DOHH2 (cell line): Measurements from ENCODE around the gene SLC25A11.
A peak's percentile ranks its signal among the peaks of the same experiment; 100 is the strongest.

Source experiments
- H3F3A ChIP-seq: fragments of 200-600 bp; sonication (generic), shearing (Covaris generic); 2 replicates; pipeline ENCODE4 v1.6.0; 2016; ENCODE audit warnings: antibody characterized with exemption, mild to moderate bottlenecking; ENCODE audit not compliant: control insufficient read depth, insufficient read depth
- H3K27ac ChIP-seq: fragments of 200-600 bp; sonication (generic); 2 replicates; pipeline ENCODE4 v1.5.1; 2014; ENCODE audit warnings: low read depth, mild to moderate bottlenecking, low read length, moderate library complexity
- H3K27me3 ChIP-seq: fragments of 200-600 bp; sonication (generic); 2 replicates; pipeline ENCODE4 v1.6.1; 2014; ENCODE audit warnings: mild to moderate bottlenecking, low read length, mixed read lengths; ENCODE audit not compliant: control insufficient read depth
- H3K36me3 ChIP-seq: fragments of 200-600 bp; sonication (generic); 2 replicates; pipeline ENCODE4 v1.6.1; 2014; ENCODE audit warnings: mild to moderate bottlenecking, low read length, moderate library complexity, mixed read lengths; ENCODE audit not compliant: control insufficient read depth
- H3K4me1 ChIP-seq: fragments of 200-600 bp; sonication (generic); 2 replicates; pipeline ENCODE4 v1.6.1; 2014; ENCODE audit warnings: mild to moderate bottlenecking, low read length, mixed read lengths; ENCODE audit not compliant: control insufficient read depth
- H3K4me2 ChIP-seq: fragments of 200-600 bp; sonication (generic); 2 replicates; pipeline ENCODE4 v1.6.0; 2014; ENCODE audit warnings: mild to moderate bottlenecking, low read length, moderate library complexity
- H3K4me3 ChIP-seq: fragments of 200-600 bp; sonication (generic); 2 replicates; pipeline ENCODE4 v1.5.1; 2014; ENCODE audit warnings: mild to moderate bottlenecking, low read length, mixed read lengths
- H3K79me2 ChIP-seq: fragments of 200-600 bp; sonication (generic); 2 replicates; pipeline ENCODE4 v1.6.1; 2014; ENCODE audit warnings: mild to moderate bottlenecking, low read length, mixed read lengths; ENCODE audit not compliant: control insufficient read depth
- H3K9me2 ChIP-seq: fragments of 200-600 bp; sonication (generic); replicated peaks from 2 replicates; pipeline ENCODE4 v1.6.1; 2014; ENCODE audit warnings: mild to moderate bottlenecking, low read length, mixed read lengths; ENCODE audit not compliant: control insufficient read depth
- H3K9me3 ChIP-seq: fragments of 200-600 bp; sonication (generic); 2 replicates; pipeline ENCODE4 v1.6.1; 2014; ENCODE audit warnings: antibody characterized with exemption, low read length, mixed read lengths; ENCODE audit not compliant: control insufficient read depth, insufficient read depth
- H4K20me1 ChIP-seq: fragments of 200-600 bp; sonication (generic); 2 replicates; pipeline ENCODE4 v1.6.0; 2014; ENCODE audit warnings: low read depth, mild to moderate bottlenecking, antibody characterized with exemption, low read length, moderate library complexity; ENCODE audit not compliant: control insufficient read depth, insufficient read depth
- CTCF ChIP-seq: fragments of 200-600 bp; sonication (generic); IDR thresholded peaks from one replicate; pipeline ENCODE4 v1.5.1; 2014; ENCODE audit warnings: antibody characterized with exemption, mild to moderate bottlenecking, low read depth, low read length; ENCODE audit not compliant: poor library complexity, severe bottlenecking
- EZH2phosphoT487 ChIP-seq: fragments of 200-600 bp; sonication (generic); IDR thresholded peaks from 2 replicates; pipeline ENCODE4 v1.6.1; 2017; ENCODE audit warnings: borderline replicate concordance, mild to moderate bottlenecking, antibody characterized with exemption, low read length, moderate library complexity, mixed read lengths

Gene SLC25A11

GRCh38 chr17:4986951-4987766, 47.3 kb upstream of the SLC25A11 start, which contains the start of gene CAMTA2:
TSS of gene CAMTA2 (minus strand) at chr17:4987675. CDS start at chr17:4986222, 1,453 bp downstream.
- Histone ChIP-seq H3K79me2 (peaks cover 29% of the 10 kb centered on the region), H3K4me2 (peak within 1 kb of the TSS; percentile 90), H3F3A (peaks cover 4% of the 10 kb centered on the region; the same call in 1 of the 2 replicates), H3K9me2 (no peaks in the 10 kb centered on the region), H3K4me1 (peaks cover 36% of the 10 kb centered on the region), H3K4me3 (peak within 1 kb of the TSS; percentile 91), H4K20me1 (no peaks in the 10 kb centered on the region), H3K27ac (peak within 1 kb of the TSS; percentile 51), H3K36me3 (peaks cover 14% of the 10 kb centered on the region; the same call in 1 of the 2 replicates), H3K9me3 (no peaks in the 10 kb centered on the region), H3K27me3 (no peaks in the 10 kb centered on the region)
- TF ChIP-seq CTCF (peak; percentile 98), EZH2phosphoT487 (no peak)

- peaks cover 44% of the 10 kb centered on the region for H3K4me1 ChIP-seq
- peak overlapping the region; percentile 51 for H3K27ac ChIP-seq
- no peaks in the 10 kb centered on the region for H4K20me1 ChIP-seq
- TF ChIP-seq CTCF (no peak), EZH2phosphoT487 (no peak)
- H3K79me2 ChIP-seq = peaks cover 29% of the 10 kb centered on the region
- no peaks in the 10 kb centered on the region for H3K9me3 ChIP-seq
- no peaks in the 10 kb centered on the region for H3K9me2 ChIP-seq
- peak overlapping the region; percentile 90 for H3K4me2 ChIP-seq
- peaks cover 21% of the 10 kb centered on the region for H3K36me3 ChIP-seq
- peak overlapping the region; percentile 91 for H3K4me3 ChIP-seq
- H3K27me3 ChIP-seq = no peaks in the 10 kb centered on the region
- H3F3A ChIP-seq = peaks cover 8% of the 10 kb centered on the region
Measured at GRCh38 chr17:4986403-4986802, 46.6 kb upstream of the SLC25A11 start.

GRCh38 chr17:4982305-4982704, 42.5 kb upstream of the SLC25A11 start:
- H3K79me2 ChIP-seq = peaks cover 16% of the 10 kb centered on the region
- H3K27me3 ChIP-seq = no peaks in the 10 kb centered on the region
- H3K27ac ChIP-seq = no peak overlapping the region
- no peaks in the 10 kb centered on the region for H4K20me1 ChIP-seq
- H3K9me2 ChIP-seq = no peaks in the 10 kb centered on the region
- H3K4me1 ChIP-seq = peaks cover 40% of the 10 kb centered on the region
- TF ChIP-seq CTCF (no peak), EZH2phosphoT487 (no peak)
- no peaks in the 10 kb centered on the region for H3K9me3 ChIP-seq
- H3K36me3 ChIP-seq = peaks cover 53% of the 10 kb centered on the region
- H3K4me3 ChIP-seq = no peak overlapping the region
- peaks cover 4% of the 10 kb centered on the region; the same call in 1 of the 2 replicates for H3F3A ChIP-seq
- H3K4me2 ChIP-seq = no peak overlapping the region
